ENCODE results near the gene GOLGA6L1. TPM values are rescaled to one million over a fixed set of nuclear protein-coding genes. Genes with fewer than 3 reads are reported as not detected.

Gene GOLGA6L1, protein sequence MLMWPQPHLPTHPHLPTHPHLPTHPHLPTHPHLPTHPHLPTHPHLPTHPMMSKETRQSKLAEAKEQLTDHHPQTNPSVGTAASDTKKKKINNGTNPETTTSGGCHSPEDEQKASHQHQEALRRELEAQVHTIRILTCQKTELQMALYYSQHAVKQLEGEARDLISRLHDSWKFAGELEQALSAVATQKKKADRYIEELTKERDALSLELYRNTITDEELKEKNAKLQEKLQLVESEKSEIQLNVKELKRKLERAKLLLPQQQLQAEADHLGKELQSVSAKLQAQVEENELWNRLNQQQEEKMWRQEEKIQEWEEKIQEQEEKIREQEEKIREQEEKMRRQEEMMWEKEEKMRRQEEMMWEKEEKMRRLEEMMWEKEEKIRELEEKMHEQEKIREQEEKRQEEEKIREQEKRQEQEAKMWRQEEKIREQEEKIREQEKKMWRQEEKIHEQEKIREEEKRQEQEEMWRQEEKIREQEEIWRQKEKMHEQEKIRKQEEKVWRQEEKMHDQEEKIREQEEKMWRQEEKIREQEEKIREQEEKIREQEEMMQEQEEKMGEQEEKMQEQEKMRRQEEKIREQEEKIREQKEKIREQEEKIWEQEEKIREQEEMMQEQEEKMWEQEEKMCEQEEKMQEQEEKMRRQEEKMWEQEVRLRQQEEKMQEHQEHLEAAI
- total RNA-seq: not detected in 2 replicates

DNA sequence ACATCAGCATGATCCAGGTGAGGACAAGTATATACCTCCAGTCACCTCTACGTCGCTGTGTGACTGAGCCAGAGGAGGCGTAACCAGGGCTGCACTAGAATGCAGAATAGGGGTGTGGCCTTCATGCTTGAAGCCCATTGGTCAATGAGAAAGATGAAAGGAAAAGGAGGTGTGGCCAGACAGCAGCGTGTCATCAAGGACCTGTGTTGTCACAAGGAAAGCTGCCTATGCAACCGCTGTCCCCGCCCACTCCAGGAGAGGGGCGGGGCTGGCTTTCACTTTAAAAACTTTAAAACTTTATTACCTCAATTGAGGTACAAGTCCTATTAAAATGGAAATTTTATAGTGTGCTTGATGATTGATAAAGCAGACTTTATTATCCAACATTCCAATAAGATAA, at the start of gene GOLGA6L1:
GOLGA6L1 (minus strand) TSS at position 101 of the 400 bp plus-strand sequence; CDS start at position 10, 91 bp downstream.

Other genes with a start within 250 kb of the GOLGA6L1 start
- gene CYFIP1, start 156.5 kb downstream of the GOLGA6L1 start, total RNA-seq: 87.1 and 90.5 TPM in 2 replicates
- 16.8 and 17.0 TPM in 2 replicates for gene TUBGCP5, start 97.3 kb downstream of the GOLGA6L1 start, total RNA-seq
- gene GOLGA6L26, start 197.4 kb upstream of the GOLGA6L1 start, total RNA-seq: not detected in 2 replicates
- under 0.01 TPM in 2 replicates for gene GOLGA8S, start 217.9 kb upstream of the GOLGA6L1 start, total RNA-seq